Osteoblast (primary cell): ENCODE results near the gene CTSH. TPM values are rescaled to one million over a fixed set of nuclear protein-coding genes. Genes with fewer than 3 reads are reported as not detected.
"Not testable (repeated sequence)": the region's sequence is repeated elsewhere in the genome, so short reads cannot be mapped to it uniquely, and the experiment has no call there.

Experiments
- DNase-seq: peaks from one replicate; pipeline ENCODE4 v3.0.0; 2011; ENCODE audit warnings: low spot score, mixed read lengths; ENCODE audit not compliant: insufficient read length; ENCODE audit errors: missing footprints
- H2AFZ ChIP-seq: 2 replicates; pipeline ENCODE4 v1.6.0; 2011; ENCODE audit warnings: mild to moderate bottlenecking, low read length
- H3K27ac ChIP-seq: 2 replicates; pipeline ENCODE4 v1.5.1; 2011; ENCODE audit warnings: mild to moderate bottlenecking, low read depth, low read length, moderate library complexity
- H3K27me3 ChIP-seq: 2 replicates; pipeline ENCODE4 v1.6.0; 2012; ENCODE audit warnings: mild to moderate bottlenecking, control low read depth, inconsistent platforms, low read length, moderate library complexity; ENCODE audit not compliant: insufficient read depth
- H3K36me3 ChIP-seq: 2 replicates; pipeline ENCODE4 v1.5.1; 2011; ENCODE audit warnings: mild to moderate bottlenecking, low read length, control low read depth, moderate library complexity; ENCODE audit not compliant: insufficient read depth
- H3K4me1 ChIP-seq: 2 replicates; pipeline ENCODE4 v1.5.1; 2011; ENCODE audit warnings: mild to moderate bottlenecking, low read length, control low read depth, moderate library complexity; ENCODE audit not compliant: insufficient read depth
- H3K4me2 ChIP-seq: 2 replicates; pipeline ENCODE4 v1.6.0; 2011; ENCODE audit warnings: mild to moderate bottlenecking, low read length; ENCODE audit not compliant: insufficient read depth
- H3K4me3 ChIP-seq: fragments of 200-600 bp; sonication (generic); 3 replicates; pipeline ENCODE4 v1.5.1; 2012; ENCODE audit warnings: mild to moderate bottlenecking, low read length, inconsistent platforms; ENCODE audit not compliant: insufficient read depth
- H3K79me2 ChIP-seq: 2 replicates; pipeline ENCODE4 v1.6.0; 2012; ENCODE audit warnings: mild to moderate bottlenecking, low read length, control low read depth, inconsistent platforms; ENCODE audit not compliant: insufficient read depth
- H3K9me3 ChIP-seq: 2 replicates; pipeline ENCODE4 v1.5.1; 2011; ENCODE audit warnings: low read depth, low read length, control low read depth
- H4K20me1 ChIP-seq: 2 replicates; pipeline ENCODE4 v1.6.0; 2012; ENCODE audit warnings: mild to moderate bottlenecking, low read length, control low read depth; ENCODE audit not compliant: insufficient read depth
- total RNA-seq: library from RNA; depleted of rRNA; stranded (reverse); fragments of >200 nt; gene quantifications from 2 replicates; pipeline ENCODE4 v1.2.3, GENCODE V29; 2012
- TF ChIP-seq, protein P1 (sequence below): IDR thresholded peaks from 2 replicates; pipeline ENCODE4 v1.5.1; 2011; ENCODE audit warnings: mild to moderate bottlenecking, low read depth, low read length, moderate library complexity; ENCODE audit errors: extremely low read depth

The CTSH gene
- total RNA-seq, 1 donor = 4.7 TPM

DNA sequence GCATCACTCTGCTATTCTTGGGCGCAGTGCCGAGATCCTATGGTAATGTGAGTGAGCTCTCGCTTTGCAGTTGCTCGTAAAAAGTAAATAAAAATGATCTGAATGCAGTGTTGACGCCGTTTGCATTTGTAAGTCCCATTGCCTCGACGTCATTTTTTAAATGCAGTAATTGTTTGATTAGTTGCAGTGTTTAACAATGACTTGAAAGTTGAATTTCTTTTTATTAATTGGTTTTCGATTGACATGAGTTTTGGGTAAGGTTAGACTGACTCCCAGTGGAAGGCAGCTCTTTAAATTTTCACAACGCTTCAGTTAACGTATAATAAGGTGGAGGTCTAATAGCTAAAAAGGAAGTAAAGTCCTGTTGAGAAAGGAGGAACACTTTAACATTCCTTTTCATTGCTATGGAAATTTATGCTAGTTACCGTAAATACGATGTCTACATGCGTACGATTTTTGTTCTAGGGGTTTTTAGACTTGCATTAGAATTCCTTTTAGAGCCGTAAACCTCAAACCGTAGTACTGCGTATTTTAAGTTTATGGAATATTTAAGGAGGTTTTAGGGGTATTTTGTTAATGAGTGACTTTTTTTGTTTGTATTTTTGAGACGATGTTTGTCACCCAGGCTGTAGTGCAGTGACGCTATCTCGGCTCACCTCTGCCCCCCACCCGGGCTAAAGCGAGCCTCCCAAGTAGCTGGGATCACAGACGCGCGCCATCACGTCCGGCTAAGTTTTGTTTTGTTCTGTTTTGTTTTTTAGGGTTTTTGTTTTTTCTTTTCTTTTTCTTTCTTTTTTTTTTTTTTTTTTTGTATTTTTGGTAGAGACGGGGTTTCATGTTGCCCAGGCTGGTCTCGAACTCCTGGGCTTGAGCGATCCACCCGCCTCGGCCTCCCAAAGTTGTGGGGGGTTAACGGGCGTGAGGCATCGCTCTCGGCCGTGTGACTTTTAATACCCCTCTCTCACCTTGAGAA lies 70.8 kb downstream of the CTSH start:
- Histone ChIP-seq H3K27ac (peak overlapping the region; percentile 100), H3K9me3 (no peaks in the 10 kb centered on the region), H4K20me1 (peaks cover 55% of the 10 kb centered on the region), H3K27me3 (no peaks in the 10 kb centered on the region), H3K4me2 (peak overlapping the region; percentile 87), H3K4me1 (peaks cover 45% of the 10 kb centered on the region), H3K79me2 (peaks cover 63% of the 10 kb centered on the region), H2AFZ (peak overlapping the region; percentile 51), H3K36me3 (no peaks in the 10 kb centered on the region), H3K4me3 (peak overlapping the region; percentile 97)
- DNase-seq = no peak
- TF ChIP-seq, protein P1, sequence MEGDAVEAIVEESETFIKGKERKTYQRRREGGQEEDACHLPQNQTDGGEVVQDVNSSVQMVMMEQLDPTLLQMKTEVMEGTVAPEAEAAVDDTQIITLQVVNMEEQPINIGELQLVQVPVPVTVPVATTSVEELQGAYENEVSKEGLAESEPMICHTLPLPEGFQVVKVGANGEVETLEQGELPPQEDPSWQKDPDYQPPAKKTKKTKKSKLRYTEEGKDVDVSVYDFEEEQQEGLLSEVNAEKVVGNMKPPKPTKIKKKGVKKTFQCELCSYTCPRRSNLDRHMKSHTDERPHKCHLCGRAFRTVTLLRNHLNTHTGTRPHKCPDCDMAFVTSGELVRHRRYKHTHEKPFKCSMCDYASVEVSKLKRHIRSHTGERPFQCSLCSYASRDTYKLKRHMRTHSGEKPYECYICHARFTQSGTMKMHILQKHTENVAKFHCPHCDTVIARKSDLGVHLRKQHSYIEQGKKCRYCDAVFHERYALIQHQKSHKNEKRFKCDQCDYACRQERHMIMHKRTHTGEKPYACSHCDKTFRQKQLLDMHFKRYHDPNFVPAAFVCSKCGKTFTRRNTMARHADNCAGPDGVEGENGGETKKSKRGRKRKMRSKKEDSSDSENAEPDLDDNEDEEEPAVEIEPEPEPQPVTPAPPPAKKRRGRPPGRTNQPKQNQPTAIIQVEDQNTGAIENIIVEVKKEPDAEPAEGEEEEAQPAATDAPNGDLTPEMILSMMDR = no peak

DNA sequence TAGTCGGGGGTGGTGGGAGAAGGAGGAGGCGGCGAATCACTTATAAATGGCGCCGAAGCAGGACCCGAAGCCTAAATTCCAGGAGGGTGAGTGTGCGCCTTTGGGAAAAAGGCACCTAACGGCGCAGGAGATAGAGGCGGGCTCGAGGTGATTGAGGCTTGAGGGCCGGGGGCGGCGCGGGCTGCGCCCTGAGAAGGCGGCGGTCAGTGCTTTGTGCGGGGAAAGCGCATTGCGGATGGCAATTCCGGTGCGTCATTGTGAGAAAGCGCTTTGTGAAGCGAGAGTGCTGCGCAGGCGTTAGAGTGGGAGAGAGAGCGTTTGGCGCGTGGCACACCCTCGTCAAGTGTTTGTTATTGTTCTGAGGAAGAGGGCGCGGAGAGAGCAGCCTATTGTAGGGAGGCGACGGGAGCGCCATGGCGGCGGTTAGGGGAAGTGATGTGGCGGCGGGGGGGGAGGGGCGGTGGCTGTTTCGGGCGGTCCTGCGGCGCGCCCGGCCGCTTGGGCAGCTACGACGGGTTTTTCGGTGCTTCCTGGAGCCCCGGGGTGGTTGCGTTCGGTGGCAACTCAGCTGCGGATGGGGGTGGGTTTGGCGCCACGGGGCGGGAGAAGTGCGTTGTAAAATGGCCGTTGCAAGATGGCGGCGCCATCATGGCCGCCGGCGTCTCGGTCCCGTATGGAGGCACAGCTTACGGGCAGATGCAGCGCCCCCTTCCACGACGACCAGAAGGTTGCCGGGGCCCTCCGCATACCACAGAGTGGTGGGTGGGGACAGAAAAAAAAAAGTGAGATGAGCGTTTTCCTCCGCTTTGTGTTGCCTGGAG lies 71.7 kb downstream of the CTSH start:
- H2AFZ ChIP-seq = peak overlapping the region; percentile 51

DNA sequence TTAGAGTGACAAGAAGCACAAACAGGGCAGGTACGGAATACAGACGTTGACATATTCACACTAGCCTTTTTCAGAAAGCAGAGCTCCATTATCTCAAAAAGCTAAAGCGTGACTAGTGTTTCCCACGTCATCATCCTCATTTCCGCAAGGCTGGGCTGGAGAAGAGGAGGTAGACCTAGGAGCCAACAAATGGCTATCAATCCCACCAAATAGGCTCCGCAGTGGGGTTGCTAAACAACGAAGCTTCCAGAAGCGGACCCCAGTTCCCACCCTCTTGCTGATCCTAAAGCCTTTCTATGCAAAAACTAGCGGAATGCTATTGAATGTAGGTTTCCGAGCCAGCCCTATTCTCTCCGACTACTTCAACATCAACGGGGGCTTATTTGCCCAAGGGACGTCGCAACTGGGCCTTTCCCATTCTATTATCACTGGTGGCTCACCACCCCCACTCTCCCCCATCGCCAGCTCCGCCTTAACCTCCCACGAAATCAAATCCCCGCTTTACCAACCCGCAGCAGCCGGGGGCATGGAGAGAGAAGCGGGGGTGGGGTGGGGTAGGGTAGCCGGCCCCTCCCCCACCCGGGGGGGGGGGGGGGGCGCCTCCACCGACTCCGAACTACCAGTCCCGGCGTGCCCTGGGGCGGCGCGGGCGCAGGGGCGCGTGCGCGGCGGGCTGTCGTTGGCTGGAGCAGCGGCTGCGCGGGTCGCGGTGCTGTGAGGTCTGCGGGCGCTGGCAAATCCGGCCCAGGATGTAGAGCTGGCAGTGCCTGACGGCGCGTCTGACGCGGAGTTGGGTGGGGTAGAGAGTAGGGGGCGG lies 72.5 kb downstream of the CTSH start, which contains the start of gene MORF4L1:
Gene MORF4L1, plus strand, starts transcription at position 736 of the 817 bp plus-strand sequence. CDS start 128 bp downstream, outside the sequence.
- no peaks in the 10 kb centered on the region for H3K9me3 ChIP-seq
- H3K4me3 ChIP-seq = peak within 1 kb of the TSS; percentile 97
- H4K20me1 ChIP-seq = peaks cover 38% of the 10 kb centered on the region
- peak; percentile 98 for DNase-seq
- peak within 1 kb of the TSS; percentile 99 for H2AFZ ChIP-seq
- TF ChIP-seq, protein P1 = no peak
- H3K79me2 ChIP-seq = peaks cover 46% of the 10 kb centered on the region
- peaks cover 28% of the 10 kb centered on the region for H3K4me1 ChIP-seq
- H3K27me3 ChIP-seq = no peaks in the 10 kb centered on the region
- H3K36me3 ChIP-seq = no peaks in the 10 kb centered on the region
- peak within 1 kb of the TSS; percentile 100 for H3K27ac ChIP-seq
- peak within 1 kb of the TSS; percentile 97 for H3K4me2 ChIP-seq

More for the DNA sequence above, 71.7 kb downstream of the CTSH start:
- peaks cover 54% of the 10 kb centered on the region for H3K79me2 ChIP-seq
- no peaks in the 10 kb centered on the region for H3K27me3 ChIP-seq
- TF ChIP-seq, protein P1 = peak; percentile 32
- peak; percentile 89 for DNase-seq
- H3K4me1 ChIP-seq = peaks cover 36% of the 10 kb centered on the region
- peak overlapping the region; percentile 87 for H3K4me2 ChIP-seq
- peaks cover 46% of the 10 kb centered on the region for H4K20me1 ChIP-seq
- no peaks in the 10 kb centered on the region for H3K9me3 ChIP-seq
- H3K4me3 ChIP-seq = peak overlapping the region; percentile 97
- H3K36me3 ChIP-seq = no peaks in the 10 kb centered on the region
- peak overlapping the region; percentile 100 for H3K27ac ChIP-seq

DNA sequence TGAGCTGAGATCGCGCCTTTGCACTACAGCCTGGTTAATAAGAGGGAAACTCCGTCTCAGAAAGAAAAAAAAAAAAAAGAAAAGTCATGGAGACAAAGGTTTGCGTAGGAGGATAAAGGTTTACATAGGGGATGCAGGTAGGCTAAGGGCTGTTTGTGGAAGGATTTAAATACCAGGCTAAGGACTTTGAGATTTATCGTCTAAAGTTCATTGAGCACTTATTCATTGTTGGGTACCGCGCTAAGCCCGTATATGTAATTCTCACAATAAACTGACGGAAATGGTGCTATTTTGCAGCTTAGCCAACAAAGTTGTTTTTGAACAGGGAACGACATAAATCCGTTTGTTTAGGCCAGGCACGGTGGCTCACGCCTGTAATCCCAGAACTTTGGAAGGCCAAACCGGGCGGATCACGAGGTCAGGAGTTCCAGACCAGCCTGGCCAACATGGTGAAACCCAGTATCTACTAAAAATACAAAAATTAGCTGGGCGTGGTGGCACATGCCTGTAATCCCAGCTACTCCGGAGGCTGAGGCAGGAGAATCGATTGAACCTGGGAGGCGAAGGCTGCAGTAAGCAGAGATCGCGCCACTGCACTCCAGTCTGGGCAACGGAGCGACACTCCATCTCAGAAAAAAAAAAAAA lies 73.2 kb downstream of the CTSH start:
- not testable (repeated sequence) for H3K36me3 ChIP-seq, H3K4me3 ChIP-seq, H3K9me3 ChIP-seq, H3K27me3 ChIP-seq, DNase-seq
- Histone ChIP-seq H2AFZ (peak overlapping the region; percentile 99), H3K79me2 (peaks cover 38% of the 10 kb centered on the region), H3K27ac (peak overlapping the region; percentile 87), H3K4me2 (peak overlapping the region; percentile 97), H3K4me1 (peaks cover 20% of the 10 kb centered on the region), H4K20me1 (peaks cover 31% of the 10 kb centered on the region)
